Stomach (tissue), 19 donors: ENCODE results near the gene CCDC12. TPM values are rescaled to one million over a fixed set of nuclear protein-coding genes. Genes with fewer than 3 reads are reported as not detected.

ENCODE experiments used
- DNase-seq, 2 donors: peaks; one replicate each; pipeline versions ENCODE4 v3.0.0 to v3.0.0-alpha.2; 2013 to 2019
- H3K27ac ChIP-seq, 5 donors: fragments of 200-600 bp in 4 of 5; sonication (generic) in 4 of 5; one replicate each; pipeline ENCODE4 v1.5.1; 2013 to 2019; ENCODE audit warnings: mild to moderate bottlenecking in 1 of 5, moderate library complexity in 1 of 5
- H3K27me3 ChIP-seq, 3 donors: fragments of 200-600 bp; sonication (generic); one replicate each; pipeline ENCODE4 v1.5.1; 2017 to 2019; ENCODE audit warnings: mixed run types in 1 of 3
- H3K36me3 ChIP-seq, 4 donors: fragments of 200-600 bp; sonication (generic); 1 replicate in 3 of 4; 2 replicates in 1 of 4; pipeline ENCODE4 v1.5.1; 2016 to 2019
- H3K4me1 ChIP-seq, 4 donors: fragments of 200-600 bp; sonication (generic); one replicate each; pipeline ENCODE4 v1.5.1; 2016 to 2019
- H3K4me3 ChIP-seq, 4 donors: fragments of 200-600 bp; sonication (generic) in 3 of 4; one replicate each; pipeline ENCODE4 v1.5.1; 2016 to 2019; ENCODE audit warnings: mild to moderate bottlenecking in 1 of 4
- H3K9me3 ChIP-seq, 4 donors: fragments of 200-600 bp; sonication (generic); one replicate each; pipeline ENCODE4 v1.5.1; 2016 to 2019
- CTCF ChIP-seq, 7 experiments: fragments of 450-650 bp in 4 of 7; fragments of 200-600 bp in 3 of 7; sonication (generic) in 3 of 7; IDR thresholded peaks; one replicate each; pipeline ENCODE4 v1.5.1; 2016 to 2019; ENCODE audit warnings: antibody characterized with exemption in 7 of 7, control low read depth in 2 of 7, mild to moderate bottlenecking in 1 of 7
- EP300 ChIP-seq: sonication (generic); formaldehyde crosslinking; IDR thresholded peaks from one replicate; pipeline ENCODE4 v1.6.1; 2017; ENCODE audit warnings: antibody characterized with exemption
- POLR2A ChIP-seq, 4 donors: fragments of 450-650 bp; IDR thresholded peaks; one replicate each; pipeline ENCODE4 v1.6.1; 2016; ENCODE audit warnings: antibody characterized with exemption in 4 of 4, control low read depth in 2 of 4, mild to moderate bottlenecking in 1 of 4, moderate library complexity in 1 of 4
- POLR2AphosphoS5 ChIP-seq, 3 donors: sonication (generic); formaldehyde crosslinking; IDR thresholded peaks; one replicate each; pipeline ENCODE4 v1.6.1; 2016; ENCODE audit warnings: antibody characterized with exemption in 3 of 3
- WGBS, 5 donors: extraction: QIAGEN DNeasy Blood & Tissue Kit in 3 of 5; methylation state at CpG; one replicate each; pipeline versions ENCODE4 v1.1.5 to v1.1.7; 2013 to 2018; 5-methylcytosine and 5-hydroxymethylcytosine counted together
- intact Hi-C: fragments of 100-400 bp; cut with DNase I; formaldehyde crosslinking; loops from one replicate; pipeline ENCODE4 v1.15.1; 2023; ENCODE audit warnings: low total_unique reads
- long read RNA-seq, 10 donors: transcript quantifications; one replicate each; lab custom pipeline, GENCODE V29; 2026
- polyA plus RNA-seq, 3 donors: library from polyadenylated mRNA; stranded (reverse); fragments of 200-250 nt; gene quantifications; one replicate each; pipeline ENCODE4 v1.2.3, GENCODE V29; 2013
- total RNA-seq, 5 donors: library from RNA; depleted of rRNA; stranded (reverse); fragments of >200 nt; gene quantifications; one replicate each; pipeline versions ENCODE4 v1.1.0 to v1.2.3, GENCODE V29; 2014 to 2016
- donor health status: healthy with polysubstance abuse.
- donor health status: Bipolar disorder and iron deficiency.
- donor health status: healthy.

CCDC12 gene
- 10 to 100 TPM in 4 of 5 donors, 1 to 10 TPM in 1; 2.9 to 55.3 (median 38.4) TPM for total RNA-seq
- polyA plus RNA-seq = 10 to 100 TPM; 84.2 to 88.7 (median 84.5) TPM
- long read RNA-seq, donor 1, partial matches to known transcripts = 7 of 10 reads
- long read RNA-seq, donor 1, other reads (novel, unspliced or antisense) = 0 of 10 reads
- long read RNA-seq, donor 2, transcript CCDC12-211 (1 exons, 2,412 nt) = major isoform, 5 of 21 reads
- long read RNA-seq, donor 2, partial matches to known transcripts = 11 of 21 reads
- long read RNA-seq, donor 2, other reads (novel, unspliced or antisense) = 0 of 21 reads
- long read RNA-seq, donor 3, partial matches to known transcripts = 8 of 11 reads
- long read RNA-seq, donor 3, other reads (novel, unspliced or antisense) = 0 of 11 reads
- long read RNA-seq, donor 4, partial matches to known transcripts = 0 of 1 reads
- long read RNA-seq, donor 4, other reads (novel, unspliced or antisense) = 0 of 1 reads
- long read RNA-seq, donor 5, partial matches to known transcripts = 28 of 31 reads
- long read RNA-seq, donor 5, other reads (novel, unspliced or antisense) = 0 of 31 reads
- long read RNA-seq, donor 6 = 0 reads
- long read RNA-seq, donor 7, transcript CCDC12-211 (1 exons, 2,412 nt) = major isoform, 6 of 17 reads
- long read RNA-seq, donor 7, partial matches to known transcripts = 9 of 17 reads
- long read RNA-seq, donor 7, other reads (novel, unspliced or antisense) = 0 of 17 reads
- long read RNA-seq, donor 8, transcript CCDC12-211 (1 exons, 2,412 nt) = major isoform, 6 of 46 reads
- long read RNA-seq, donor 8, partial matches to known transcripts = 39 of 46 reads
- long read RNA-seq, donor 8, other reads (novel, unspliced or antisense) = 0 of 46 reads
- long read RNA-seq, donor 9, transcript CCDC12-211 (1 exons, 2,412 nt) = major isoform, 14 of 22 reads
- long read RNA-seq, donor 9, partial matches to known transcripts = 7 of 22 reads
- long read RNA-seq, donor 9, other reads (novel, unspliced or antisense) = 0 of 22 reads
- long read RNA-seq, donor 10, partial matches to known transcripts = 6 of 7 reads
- long read RNA-seq, donor 10, other reads (novel, unspliced or antisense) = 0 of 7 reads

GRCh38 chr3:46976326-46977190, at the start of gene CCDC12:
Gene CCDC12, minus strand, starts transcription at chr3:46976745. Its CDS starts 13 bp downstream, at chr3:46976732.
- Histone ChIP-seq H3K27me3 (no peaks in the 10 kb centered on the region), H3K36me3 (peaks cover 0 to 1% (median 0%) of the 10 kb centered on the region in 4 donors), H3K9me3 (no peaks in the 10 kb centered on the region), H3K4me1 (peaks cover 51 to 83% (median 79%) of the 10 kb centered on the region in 4 donors), H3K4me3 (peak within 1 kb of the TSS; percentile 71 to 89 (median 83)), H3K27ac (peak within 1 kb of the TSS; percentile 95 to 98 (median 96))
- peak; percentile 96 to 99 for DNase-seq
- TF ChIP-seq CTCF (IDR thresholded peaks at IDR 0.05) = peak in 1 of 7 experiments; percentile 10
- TF ChIP-seq EP300 = no peak
- peak; percentile 22 to 89 (median 83) for TF ChIP-seq POLR2AphosphoS5 (IDR thresholded peaks at IDR 0.05)
- peak in 2 of 4 donors; percentile 51 to 90 for TF ChIP-seq POLR2A (IDR thresholded peaks at IDR 0.05)
- intact Hi-C loops = no loop called here
- 0% methylated on average over 59 to 64 of the region's 64 CpGs for WGBS, 5 donors

- H3K27me3 ChIP-seq = no peaks in the 10 kb centered on the region
- intact Hi-C loops = no loop called here
- peak in 1 of 2 donors; percentile 12 for DNase-seq
Measured at GRCh38 chr3:47024932-47025331, 48.4 kb upstream of the CCDC12 start.

GRCh38 chr3:47022641-47023071, 46.1 kb upstream of the CCDC12 start:
- Histone ChIP-seq H3K27ac (peak overlapping the region; percentile 29 to 74 (median 57)), H3K4me3 (no peak overlapping the region), H3K27me3 (no peaks in the 10 kb centered on the region), H3K4me1 (peaks cover 11 to 54% (median 29%) of the 10 kb centered on the region in 4 donors), H3K9me3 (no peaks in the 10 kb centered on the region), H3K36me3 (peaks cover 3 to 33% (median 27%) of the 10 kb centered on the region in 4 donors)
- intact Hi-C loops = no loop called here
- 15 to 50% (median 19%) methylated on average over 1 of the region's 1 CpG for WGBS, 5 donors
- peak; percentile 77 to 82 for DNase-seq
- TF ChIP-seq POLR2A (IDR thresholded peaks at IDR 0.05) = no peak
- peak in 1 of 3 donors; percentile 1 for TF ChIP-seq POLR2AphosphoS5 (IDR thresholded peaks at IDR 0.05)
- TF ChIP-seq CTCF (IDR thresholded peaks at IDR 0.05) = no peak
- no peak for TF ChIP-seq EP300

More at GRCh38 chr3:47024932-47025331, 48.4 kb upstream of the CCDC12 start:
- Histone ChIP-seq H3K4me1 (peaks cover 11 to 52% (median 27%) of the 10 kb centered on the region in 4 donors), H3K4me3 (no peak overlapping the region), H3K36me3 (peaks cover 0 to 32% (median 16%) of the 10 kb centered on the region in 4 donors), H3K9me3 (no peaks in the 10 kb centered on the region), H3K27ac (peak overlapping the region in 1 of 5 donors; percentile 11)
- no peak for TF ChIP-seq EP300
- no peak for TF ChIP-seq POLR2AphosphoS5 (IDR thresholded peaks at IDR 0.05)
- no peak for TF ChIP-seq POLR2A (IDR thresholded peaks at IDR 0.05)
- no peak for TF ChIP-seq CTCF (IDR thresholded peaks at IDR 0.05)
